SK-N-DZ (cell line): ENCODE measurements around the gene OR5D16. TPM values are rescaled to one million over a fixed set of nuclear protein-coding genes. Genes with fewer than 3 reads are reported as not detected.
"Not testable (repeated sequence)": the region's sequence is repeated elsewhere in the genome, so short reads cannot be mapped to it uniquely, and the experiment has no call there.

Source experiments
- DNase-seq: peaks from one replicate; pipeline ENCODE4 v3.0.0-alpha.2; 2015; ENCODE audit warnings: low spot score
- polyA plus RNA-seq, 2 experiments: library from polyadenylated mRNA; depleted of rRNA; stranded (reverse); fragments of >200 nt; gene quantifications; 2 replicates each; pipeline ENCODE4 v1.2.3, GENCODE V29; 2014
- small RNA-seq, 2 experiments: library from RNA; depleted of rRNA; stranded (forward); fragments of <200 nt; gene quantifications; one replicate each; pipeline ENCODE3, GENCODE V24; 2014

Gene OR5D16
- polyA plus RNA-seq (2014; cell fraction: cytosol; rRNA removed), result not detected in 2 replicates
- not detected in 2 replicates for polyA plus RNA-seq (2014; cell fraction: nucleus; rRNA removed)

- no peak for DNase-seq
Measured at GRCh38 chr11:55838452-55838851, at the start of gene OR5D16. Gene OR5D16 (plus strand): TSS chr11:55838752. CDS start chr11:55838752, 0 bp downstream.

GRCh38 chr11:55791606-55792005, 46.9 kb upstream of the OR5D16 start:
- DNase-seq, result no peak

GRCh38 chr11:55793321-55793720, 45.2 kb upstream of the OR5D16 start:
- DNase-seq, result no peak

GRCh38 chr11:55795256-55795655, 43.3 kb upstream of the OR5D16 start, which contains the start of gene OR5D14:
Gene OR5D14 (plus strand): TSS chr11:55795556. CDS start chr11:55795556, 0 bp downstream.
- DNase-seq, result no peak

- no peak for DNase-seq
Measured at GRCh38 chr11:55806248-55806647, 32.3 kb upstream of the OR5D16 start.

- no peak for DNase-seq
Measured at GRCh38 chr11:55811067-55811466, 27.5 kb upstream of the OR5D16 start, which contains the start of gene OR5L1. Gene OR5L1 (plus strand): TSS chr11:55811367. CDS start chr11:55811467, 100 bp downstream.

GRCh38 chr11:55819330-55819729, 19.2 kb upstream of the OR5D16 start, which contains the start of gene OR5D18:
Gene OR5D18 (plus strand): TSS chr11:55819630. CDS start chr11:55819630, 0 bp downstream.
- DNase-seq, result no peak

GRCh38 chr11:55826919-55827318, 11.6 kb upstream of the OR5D16 start, which contains the start of gene OR5L2:
Gene OR5L2 (plus strand): TSS chr11:55827219. CDS start chr11:55827219, 0 bp downstream.
- DNase-seq, result no peak

- DNase-seq, result no peak
Measured at GRCh38 chr11:55847453-55847852, 8.9 kb downstream of the OR5D16 start.

- no peak for DNase-seq
Measured at GRCh38 chr11:55849037-55849436, 10.5 kb downstream of the OR5D16 start.

- DNase-seq, result no peak
Measured at GRCh38 chr11:55852141-55852540, 13.6 kb downstream of the OR5D16 start.

- no peak for DNase-seq
Measured at GRCh38 chr11:55854704-55855103, 16.2 kb downstream of the OR5D16 start.

GRCh38 chr11:55867354-55867753, 28.8 kb downstream of the OR5D16 start:
- DNase-seq, result not testable (repeated sequence)

GRCh38 chr11:55872731-55873130, 34.2 kb downstream of the OR5D16 start:
- peak; percentile 39 for DNase-seq

- DNase-seq, result peak; percentile 66
Measured at GRCh38 chr11:55873146-55873545, 34.6 kb downstream of the OR5D16 start.

- not testable (repeated sequence) for DNase-seq
Measured at GRCh38 chr11:55882997-55883396, 44.4 kb downstream of the OR5D16 start, which contains the start of gene TRIM51. Gene TRIM51 (plus strand): TSS chr11:55883297. CDS start chr11:55885429, 2,132 bp downstream.

GRCh38 chr11:55884995-55885394, 46.4 kb downstream of the OR5D16 start:
- DNase-seq, result not testable (repeated sequence)

GRCh38 chr11:55885481-55885880, 46.9 kb downstream of the OR5D16 start:
- DNase-seq, result not testable (repeated sequence)

Small RNA genes lying within 50 kb of the gene (small RNA-seq; reads per million reads assigned to genes)
- 0 reads per million in 2 experiments for gene AC036111.3
